ENCODE data around the gene BRIX1.

BRIX1 gene, protein sequence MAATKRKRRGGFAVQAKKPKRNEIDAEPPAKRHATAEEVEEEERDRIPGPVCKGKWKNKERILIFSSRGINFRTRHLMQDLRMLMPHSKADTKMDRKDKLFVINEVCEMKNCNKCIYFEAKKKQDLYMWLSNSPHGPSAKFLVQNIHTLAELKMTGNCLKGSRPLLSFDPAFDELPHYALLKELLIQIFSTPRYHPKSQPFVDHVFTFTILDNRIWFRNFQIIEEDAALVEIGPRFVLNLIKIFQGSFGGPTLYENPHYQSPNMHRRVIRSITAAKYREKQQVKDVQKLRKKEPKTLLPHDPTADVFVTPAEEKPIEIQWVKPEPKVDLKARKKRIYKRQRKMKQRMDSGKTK

GRCh38 chr5:34915139-34915855 lies at the start of gene BRIX1, which contains the start of gene RAD1:
TSS of gene BRIX1 (plus strand) at chr5:34915711. CDS start at chr5:34915739, 28 bp downstream.
TSS of gene RAD1 (minus strand) at chr5:34915504. CDS start at chr5:34914892, 612 bp downstream.
- peak; percentile 98 for DNase-seq

DNA sequence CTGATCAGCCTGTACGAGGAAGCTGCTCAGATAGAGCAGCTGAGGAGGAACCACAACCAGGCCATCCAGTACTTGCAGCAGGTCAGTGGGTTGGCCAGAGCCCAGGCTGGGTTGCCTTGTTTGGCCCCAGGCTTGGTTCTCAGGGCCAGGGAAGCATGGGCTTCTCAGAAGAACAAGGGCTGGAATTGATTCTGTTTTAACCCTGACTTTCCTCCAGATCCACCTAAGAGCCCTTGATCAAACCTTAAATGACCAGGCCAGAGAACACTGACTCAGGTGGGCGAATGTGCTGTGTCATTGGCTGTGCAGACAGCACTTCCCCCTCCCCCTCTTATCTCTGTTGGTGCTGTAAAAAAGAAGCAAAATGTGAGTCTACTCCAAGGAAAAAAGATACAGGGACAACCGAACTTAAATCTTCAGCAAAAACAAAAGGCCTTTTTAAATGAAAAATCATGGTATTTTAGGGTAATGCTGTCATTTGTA lies 48.5 kb upstream of the BRIX1 start:
- DNase-seq: peak; percentile 29

DNA sequence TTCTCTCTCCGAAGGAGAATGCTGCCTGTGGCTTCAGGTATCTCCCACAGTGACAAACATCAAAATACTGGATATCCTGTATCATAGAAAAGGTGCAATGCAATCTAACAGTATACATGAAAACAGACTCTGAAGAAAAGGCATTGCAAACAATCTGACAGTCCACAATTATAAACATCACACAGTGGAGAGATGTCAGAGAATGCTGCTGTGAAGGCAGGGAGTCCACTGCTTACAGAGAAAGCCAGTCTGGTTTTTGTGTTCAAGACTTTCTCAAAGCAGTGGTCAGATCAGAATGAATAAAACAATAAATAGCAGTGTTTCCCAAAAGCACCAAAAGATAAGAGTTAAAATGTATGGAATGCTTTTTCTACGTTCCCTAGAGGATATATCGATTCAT lies 47.9 kb upstream of the BRIX1 start:
- no peak for DNase-seq

GRCh38 chr5:34868791-34869190 lies 46.7 kb upstream of the BRIX1 start:
- peak; percentile 66 for DNase-seq

- DNase-seq: peak; percentile 93
Measured at GRCh38 chr5:34869256-34869655, 46.3 kb upstream of the BRIX1 start.

GRCh38 chr5:34870382-34870781 lies 45.1 kb upstream of the BRIX1 start:
- no peak for DNase-seq

- peak; percentile 31 for DNase-seq
Measured at GRCh38 chr5:34876275-34876674, 39.2 kb upstream of the BRIX1 start.

DNA sequence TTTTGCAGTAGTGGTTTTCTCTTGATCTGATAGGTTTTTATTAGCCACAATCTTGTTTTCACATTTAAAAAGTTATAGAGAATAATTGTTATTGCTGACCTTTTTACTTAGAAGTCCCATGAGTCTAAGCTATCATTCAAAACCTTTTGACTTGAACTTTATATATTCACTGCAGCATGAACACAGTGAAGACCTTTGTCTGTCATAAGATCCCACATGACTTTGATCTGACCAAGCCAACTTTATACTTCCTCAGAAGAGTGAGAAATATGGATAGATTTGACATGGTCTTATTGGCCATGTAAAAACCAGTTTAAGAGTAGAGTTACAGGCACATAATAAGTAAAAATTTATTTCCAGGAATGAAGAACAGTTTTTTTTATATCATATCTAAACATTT lies 34.3 kb upstream of the BRIX1 start:
- DNase-seq: no peak

GRCh38 chr5:34886392-34887119 lies 29.0 kb upstream of the BRIX1 start:
- DNase-seq: no peak

- no peak for DNase-seq
Measured at GRCh38 chr5:34889394-34889793, 26.1 kb upstream of the BRIX1 start.

DNA sequence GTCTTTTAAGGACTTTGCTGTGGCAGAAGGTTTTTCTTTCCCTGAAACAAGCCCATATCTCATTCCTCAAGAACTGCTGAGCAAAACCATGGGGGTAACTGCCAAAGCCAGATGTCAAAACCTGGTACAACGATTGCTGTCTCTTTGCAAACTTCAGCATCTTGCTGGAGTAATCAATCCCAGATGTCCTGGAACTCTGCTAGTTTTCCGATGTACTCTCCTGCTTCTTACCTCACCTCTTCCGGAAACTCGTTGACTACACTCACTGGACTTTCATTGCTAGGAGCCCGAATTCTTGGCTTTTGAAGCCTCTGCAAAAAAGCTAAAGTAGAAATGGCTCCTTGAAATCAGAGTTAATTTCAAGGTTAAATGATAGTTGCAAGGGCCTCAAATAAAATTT lies 23.5 kb upstream of the BRIX1 start:
- DNase-seq: peak; percentile 70

- DNase-seq: no peak
Measured at GRCh38 chr5:34892414-34892813, 23.1 kb upstream of the BRIX1 start.

- no peak for DNase-seq
Measured at GRCh38 chr5:34894716-34895115, 20.8 kb upstream of the BRIX1 start.

GRCh38 chr5:34895641-34896419 lies 19.7 kb upstream of the BRIX1 start:
- no peak for DNase-seq

DNA sequence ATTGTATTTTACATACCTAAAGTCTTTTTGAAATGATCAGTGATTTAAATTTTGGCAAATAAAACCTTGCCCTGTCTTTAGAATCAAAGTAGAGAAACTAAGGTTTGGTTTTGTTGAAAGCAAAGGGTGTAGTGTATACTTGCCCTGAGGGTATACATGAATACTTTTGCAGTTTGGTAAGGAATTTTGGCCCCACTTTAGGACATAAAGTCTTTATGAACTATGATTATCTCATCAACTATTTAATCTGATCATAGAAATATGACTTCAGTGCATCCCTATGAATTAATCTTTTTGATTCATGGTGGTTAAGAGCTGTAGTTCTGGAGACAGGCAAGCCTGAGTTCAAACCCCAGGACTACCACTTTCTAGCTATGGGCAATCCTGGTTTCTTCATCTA lies 17.9 kb upstream of the BRIX1 start:
- DNase-seq: no peak

- DNase-seq: peak; percentile 92
Measured at GRCh38 chr5:34898258-34898895, 17.1 kb upstream of the BRIX1 start.

- no peak for DNase-seq
Measured at GRCh38 chr5:34899066-34899465, 16.4 kb upstream of the BRIX1 start.

- DNase-seq: peak; percentile 51
Measured at GRCh38 chr5:34900652-34901051, 14.9 kb upstream of the BRIX1 start.

- no peak for DNase-seq
Measured at GRCh38 chr5:34903260-34903659, 12.3 kb upstream of the BRIX1 start.

DNA sequence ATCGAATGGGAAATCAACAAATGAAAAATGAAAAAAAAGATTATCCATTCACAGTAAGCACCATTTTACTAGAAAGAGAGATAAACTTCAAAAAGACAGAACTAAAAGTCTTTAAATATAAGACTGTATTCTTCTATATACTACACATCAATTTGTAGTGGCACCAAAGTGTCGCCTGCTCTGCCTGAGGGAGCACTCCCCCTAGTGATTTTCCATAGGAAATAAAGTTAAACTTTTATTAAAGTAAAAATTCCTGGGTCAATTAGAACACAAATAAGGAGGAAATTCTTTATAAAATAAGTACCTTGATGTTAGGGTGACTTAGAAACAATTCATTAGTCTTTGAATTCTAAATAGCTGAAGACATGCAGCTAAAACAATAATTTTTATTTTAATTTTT lies 9.9 kb upstream of the BRIX1 start:
- DNase-seq: no peak

DNA sequence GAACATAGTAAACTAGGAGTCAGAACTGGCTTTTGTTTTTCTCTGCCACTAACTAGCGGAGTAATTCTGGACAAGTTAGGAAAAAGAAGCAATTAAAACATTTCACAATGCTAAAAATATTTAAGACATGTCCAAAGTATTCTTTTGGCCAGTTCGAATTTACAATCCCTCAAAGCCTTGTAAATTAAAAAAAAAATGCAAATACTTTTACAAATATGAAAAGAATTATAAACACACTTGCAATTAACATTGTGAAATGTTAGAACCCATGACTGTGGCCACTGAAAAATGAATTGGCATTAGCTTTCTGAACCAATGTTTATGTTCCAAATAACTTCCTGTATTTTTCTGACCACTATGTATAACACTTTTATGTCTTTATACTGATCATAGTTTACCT lies 2.4 kb upstream of the BRIX1 start:
- no peak for DNase-seq

DNA sequence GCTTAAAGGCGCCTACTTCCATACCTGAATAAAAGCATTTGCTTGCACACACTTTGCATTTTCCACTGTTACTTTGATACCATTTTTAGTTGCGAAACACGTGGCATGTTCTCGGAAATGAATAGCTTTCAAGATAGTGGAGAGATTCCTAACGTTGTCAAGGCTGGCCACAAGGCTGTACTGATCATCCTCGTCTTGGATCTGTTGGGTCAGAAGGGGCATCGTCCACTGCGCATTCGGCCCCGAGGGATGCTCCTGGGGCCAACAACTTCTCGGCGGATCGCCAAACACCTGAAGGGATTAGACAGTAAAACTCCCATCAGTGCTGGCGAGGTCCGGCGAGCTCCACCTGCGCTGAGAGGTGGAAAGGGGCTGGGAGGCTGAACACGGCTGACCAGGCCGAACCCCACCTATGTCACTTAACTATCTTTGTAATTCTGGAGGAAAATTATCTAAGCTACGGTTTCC lies 806 bp upstream of the BRIX1 start:
- DNase-seq: no peak
